ENCODE data around the gene MED26.

GRCh38 chr19:16575861-16576689 lies 51.9 kb downstream of the MED26 start:
- no peak for TF ChIP-seq GATA2 (IDR thresholded peaks at IDR 0.05; ENCODE audit: low read depth, low read length)
- no peak for TF ChIP-seq GATA3 (IDR thresholded peaks at IDR 0.05; ENCODE audit: low read depth, low read length)

Data from SH-SY5Y (cell line).